GM18868 (cell line): ENCODE data around the gene SNRNP48.

Experiments
- ATAC-seq: cut with Tn5 transposase; IDR thresholded peaks from one replicate; pipeline ENCODE4 v1.9.1; 2021; ENCODE audit warnings: mild to moderate bottlenecking, moderate library complexity; ENCODE audit not compliant: unreplicated experiment

SNRNP48 gene

GRCh38 chr6:7558781-7559180 lies 31.2 kb upstream of the SNRNP48 start:
- no peak for ATAC-seq

DNA sequence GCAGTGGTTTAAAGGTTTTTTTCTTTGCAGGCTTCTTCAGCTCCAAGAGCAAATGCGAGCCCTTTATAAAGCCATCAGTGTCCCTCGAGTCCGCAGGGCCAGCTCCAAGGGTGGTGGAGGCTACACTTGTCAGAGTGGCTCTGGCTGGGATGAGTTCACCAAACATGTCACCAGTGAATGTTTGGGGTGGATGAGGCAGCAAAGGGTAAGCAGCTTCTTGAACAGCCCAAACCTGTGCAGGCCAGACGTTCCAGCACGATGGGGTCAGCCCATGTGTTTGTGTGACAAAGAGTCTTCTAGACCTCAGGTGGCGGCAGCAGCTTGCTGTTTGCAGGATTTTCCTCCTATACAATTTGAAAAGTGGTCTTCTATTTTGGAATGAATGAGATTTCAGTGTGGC lies 30.8 kb upstream of the SNRNP48 start:
- no peak for ATAC-seq

- ATAC-seq = no peak
Measured at GRCh38 chr6:7559651-7560385, 30.2 kb upstream of the SNRNP48 start.

- no peak for ATAC-seq
Measured at GRCh38 chr6:7561153-7561964, 28.6 kb upstream of the SNRNP48 start.

GRCh38 chr6:7562769-7563168 lies 27.2 kb upstream of the SNRNP48 start:
- no peak for ATAC-seq

- ATAC-seq = no peak
Measured at GRCh38 chr6:7566107-7566506, 23.9 kb upstream of the SNRNP48 start.

- no peak for ATAC-seq
Measured at GRCh38 chr6:7566617-7567173, 23.3 kb upstream of the SNRNP48 start.

- ATAC-seq = no peak
Measured at GRCh38 chr6:7568021-7568420, 22.0 kb upstream of the SNRNP48 start.

- no peak for ATAC-seq
Measured at GRCh38 chr6:7569082-7569481, 20.9 kb upstream of the SNRNP48 start.

DNA sequence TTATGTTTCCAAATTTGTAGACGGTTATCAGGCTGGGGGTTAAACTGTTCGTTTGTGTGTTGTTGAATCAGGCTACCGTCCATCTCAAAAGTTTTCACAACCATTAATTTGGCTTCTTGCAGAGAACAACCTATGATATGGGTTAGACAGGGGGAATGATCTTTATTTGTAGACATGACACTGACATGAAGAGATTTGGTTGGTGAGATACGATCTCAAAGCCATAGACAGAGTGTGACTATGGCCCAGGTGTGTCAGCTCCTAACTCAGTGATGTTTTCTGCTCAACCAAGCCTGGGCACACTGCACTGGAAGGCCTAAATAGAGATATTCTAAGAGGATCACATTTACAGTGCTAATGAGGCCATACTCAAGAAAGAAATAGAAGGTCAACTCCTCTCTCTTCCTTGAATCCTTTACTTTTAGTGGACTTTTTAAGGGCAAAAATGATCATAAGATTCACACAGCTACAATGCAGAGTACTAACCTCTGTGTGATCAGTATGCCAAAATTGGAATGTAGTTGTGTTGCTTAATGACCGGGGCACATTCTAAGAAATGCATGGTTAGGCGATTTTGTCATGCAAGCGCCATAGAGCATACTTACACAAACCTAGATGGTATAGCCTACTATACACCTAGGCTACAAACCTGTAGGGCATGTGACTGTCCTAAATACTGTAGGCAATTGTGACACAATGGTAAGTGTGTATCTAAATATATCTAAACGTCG lies 17.6 kb upstream of the SNRNP48 start:
- no peak for ATAC-seq

- no peak for ATAC-seq
Measured at GRCh38 chr6:7574500-7574899, 15.5 kb upstream of the SNRNP48 start.

GRCh38 chr6:7578516-7578915 lies 11.5 kb upstream of the SNRNP48 start:
- ATAC-seq = no peak

- no peak for ATAC-seq
Measured at GRCh38 chr6:7578931-7579330, 11.1 kb upstream of the SNRNP48 start.

DNA sequence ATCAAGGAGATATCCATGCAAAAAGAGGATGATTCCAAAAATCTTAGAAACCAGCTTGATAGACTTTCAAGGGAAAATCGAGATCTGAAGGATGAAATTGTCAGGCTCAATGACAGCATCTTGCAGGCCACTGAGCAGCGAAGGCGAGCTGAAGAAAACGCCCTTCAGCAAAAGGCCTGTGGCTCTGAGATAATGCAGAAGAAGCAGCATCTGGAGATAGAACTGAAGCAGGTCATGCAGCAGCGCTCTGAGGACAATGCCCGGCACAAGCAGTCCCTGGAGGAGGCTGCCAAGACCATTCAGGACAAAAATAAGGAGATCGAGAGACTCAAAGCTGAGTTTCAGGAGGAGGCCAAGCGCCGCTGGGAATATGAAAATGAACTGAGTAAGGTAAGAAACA lies 10.1 kb upstream of the SNRNP48 start:
- no peak for ATAC-seq

- no peak for ATAC-seq
Measured at GRCh38 chr6:7580537-7580926, 9.5 kb upstream of the SNRNP48 start.

GRCh38 chr6:7580927-7581618 lies 8.9 kb upstream of the SNRNP48 start:
- no peak for ATAC-seq

GRCh38 chr6:7585287-7585930 lies 4.6 kb upstream of the SNRNP48 start:
- ATAC-seq = no peak

DNA sequence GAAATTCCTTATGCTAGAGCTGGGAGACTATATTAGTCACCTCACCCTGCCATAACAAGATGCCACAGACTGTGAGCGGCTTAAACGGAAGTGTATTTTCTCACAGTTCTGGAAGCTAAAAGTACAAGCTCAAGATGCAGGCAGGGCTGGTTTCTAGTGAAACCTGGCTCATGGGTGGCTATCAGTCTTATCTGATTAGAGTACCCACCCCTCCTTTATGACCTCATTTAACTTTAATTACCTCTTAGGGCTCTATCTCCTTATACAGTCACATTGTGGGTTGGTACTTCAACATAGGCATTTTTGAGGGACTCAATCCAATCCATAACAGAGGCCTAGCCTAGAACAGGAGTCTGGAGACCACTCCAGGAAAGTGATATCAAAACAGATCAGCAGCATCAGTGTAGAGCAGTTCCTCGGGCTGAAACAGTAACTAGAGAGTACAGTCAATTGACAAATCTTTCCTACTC lies 2.3 kb upstream of the SNRNP48 start:
- no peak for ATAC-seq

GRCh38 chr6:7588506-7588905 lies 1.5 kb upstream of the SNRNP48 start:
- ATAC-seq = no peak

- ATAC-seq = no peak
Measured at GRCh38 chr6:7589221-7589620, 777 bp upstream of the SNRNP48 start.
